ENCODE data around the gene NUDT15.

NUDT15 gene

GRCh38 chr13:48074006-48074405 is 36.5 kb downstream of the NUDT15 start:
- no peak overlapping the region for H3K4me2 ChIP-seq (ENCODE audit: low read depth, low read length, poor library complexity, severe bottlenecking)
- no peak overlapping the region for H3K4me3 ChIP-seq (ENCODE audit: insufficient read depth, low read length, poor library complexity, severe bottlenecking)
- no peak overlapping the region for H3K27ac ChIP-seq (ENCODE audit: low read depth, low read length)
- H2AFZ ChIP-seq (ENCODE audit: low read depth, low read length, severe bottlenecking) = no peak overlapping the region
- no peak overlapping the region for H3K9ac ChIP-seq (ENCODE audit: low read length)
- TF ChIP-seq CTCF (IDR thresholded peaks at IDR 0.05; ENCODE audit: insufficient read depth, low read length, poor library complexity, severe bottlenecking) (no peak), EZH2phosphoT487 (conservative IDR thresholded peaks at IDR 0.05; ENCODE audit: low read length) (no peak)
- peaks cover 22% of the 10 kb centered on the region; the same call in 1 of the 2 replicates for H3K9me3 ChIP-seq (ENCODE audit: insufficient read depth, low read length)
- no peaks in the 10 kb centered on the region for H3K9me2 ChIP-seq (replicated peaks; ENCODE audit: insufficient read depth, low read length)
- peaks cover 85% of the 10 kb centered on the region for H3K36me3 ChIP-seq (ENCODE audit: low read length)
- H3K79me2 ChIP-seq (ENCODE audit: insufficient read depth, low read length) = peaks cover 4% of the 10 kb centered on the region
- H3K27me3 ChIP-seq (ENCODE audit: low read length) = no peaks in the 10 kb centered on the region
- no peaks in the 10 kb centered on the region for H4K20me1 ChIP-seq (ENCODE audit: low read depth, low read length)
- H3F3A ChIP-seq (ENCODE audit: insufficient read depth) = peaks cover 3% of the 10 kb centered on the region; the same call in 1 of the 2 replicates

GRCh38 chr13:48078251-48078656 is 40.7 kb downstream of the NUDT15 start:
- Histone ChIP-seq H3K9ac (ENCODE audit: low read length) (no peak overlapping the region), H3K27ac (ENCODE audit: low read depth, low read length) (peak overlapping the region; percentile 31), H3K27me3 (ENCODE audit: low read length) (no peaks in the 10 kb centered on the region), H2AFZ (ENCODE audit: low read depth, low read length, severe bottlenecking) (no peak overlapping the region), H3F3A (ENCODE audit: insufficient read depth) (peaks cover 7% of the 10 kb centered on the region; the same call in 1 of the 2 replicates), H3K4me3 (ENCODE audit: insufficient read depth, low read length, poor library complexity, severe bottlenecking) (no peak overlapping the region), H4K20me1 (ENCODE audit: low read depth, low read length) (no peaks in the 10 kb centered on the region), H3K4me2 (ENCODE audit: low read depth, low read length, poor library complexity, severe bottlenecking) (no peak overlapping the region), H3K36me3 (ENCODE audit: low read length) (peaks cover 77% of the 10 kb centered on the region), H3K9me3 (ENCODE audit: insufficient read depth, low read length) (no peaks in the 10 kb centered on the region), H3K79me2 (ENCODE audit: insufficient read depth, low read length) (peaks cover 12% of the 10 kb centered on the region), H3K9me2 (replicated peaks; ENCODE audit: insufficient read depth, low read length) (no peaks in the 10 kb centered on the region)
- no peak for TF ChIP-seq EZH2phosphoT487 (conservative IDR thresholded peaks at IDR 0.05; ENCODE audit: low read length)
- TF ChIP-seq CTCF (IDR thresholded peaks at IDR 0.05; ENCODE audit: insufficient read depth, low read length, poor library complexity, severe bottlenecking) = peak; percentile 51

GRCh38 chr13:48081739-48082138 is 44.2 kb downstream of the NUDT15 start:
- H3K4me2 ChIP-seq (ENCODE audit: low read depth, low read length, poor library complexity, severe bottlenecking) = no peak overlapping the region
- H3K9me3 ChIP-seq (ENCODE audit: insufficient read depth, low read length) = no peaks in the 10 kb centered on the region
- peaks cover 20% of the 10 kb centered on the region for H3K79me2 ChIP-seq (ENCODE audit: insufficient read depth, low read length)
- no peak overlapping the region for H3K9ac ChIP-seq (ENCODE audit: low read length)
- no peaks in the 10 kb centered on the region for H3K9me2 ChIP-seq (replicated peaks; ENCODE audit: insufficient read depth, low read length)
- no peaks in the 10 kb centered on the region for H4K20me1 ChIP-seq (ENCODE audit: low read depth, low read length)
- H3K4me3 ChIP-seq (ENCODE audit: insufficient read depth, low read length, poor library complexity, severe bottlenecking) = no peak overlapping the region
- H3K36me3 ChIP-seq (ENCODE audit: low read length) = peaks cover 54% of the 10 kb centered on the region
- peaks cover 7% of the 10 kb centered on the region; the same call in 1 of the 2 replicates for H3F3A ChIP-seq (ENCODE audit: insufficient read depth)
- H2AFZ ChIP-seq (ENCODE audit: low read depth, low read length, severe bottlenecking) = no peak overlapping the region
- H3K27me3 ChIP-seq (ENCODE audit: low read length) = no peaks in the 10 kb centered on the region
- no peak overlapping the region for H3K27ac ChIP-seq (ENCODE audit: low read depth, low read length)
- TF ChIP-seq CTCF (IDR thresholded peaks at IDR 0.05; ENCODE audit: insufficient read depth, low read length, poor library complexity, severe bottlenecking) (no peak), EZH2phosphoT487 (conservative IDR thresholded peaks at IDR 0.05; ENCODE audit: low read length) (no peak)
